HG03103 (cell line): ENCODE data around the gene PAPOLB.

Experiments
- ATAC-seq: cut with Tn5 transposase; IDR thresholded peaks from one replicate; pipeline ENCODE4 v1.9.1; 2021; ENCODE audit warnings: low read depth; ENCODE audit not compliant: unreplicated experiment

Gene PAPOLB

DNA sequence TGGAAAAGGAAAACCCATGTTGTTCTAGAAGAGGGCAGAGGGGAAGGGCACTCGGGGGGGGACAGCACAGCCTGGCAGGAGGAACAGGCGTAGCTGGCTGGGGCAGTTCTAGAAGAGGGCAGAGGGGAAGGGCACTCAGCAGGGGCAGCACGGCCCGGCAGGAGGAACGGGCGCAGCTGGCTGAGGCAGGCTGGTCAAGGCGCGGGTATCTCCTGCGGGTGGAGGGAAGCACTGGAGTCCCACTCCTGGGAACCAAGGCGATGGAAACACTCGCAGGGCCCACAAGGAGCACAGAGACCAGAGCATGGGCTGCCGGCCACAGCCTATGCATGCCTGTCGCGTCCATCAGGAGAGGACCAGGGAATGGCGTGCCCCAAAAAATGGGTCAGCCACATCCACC is 36.7 kb downstream of the PAPOLB start:
- ATAC-seq = no peak

DNA sequence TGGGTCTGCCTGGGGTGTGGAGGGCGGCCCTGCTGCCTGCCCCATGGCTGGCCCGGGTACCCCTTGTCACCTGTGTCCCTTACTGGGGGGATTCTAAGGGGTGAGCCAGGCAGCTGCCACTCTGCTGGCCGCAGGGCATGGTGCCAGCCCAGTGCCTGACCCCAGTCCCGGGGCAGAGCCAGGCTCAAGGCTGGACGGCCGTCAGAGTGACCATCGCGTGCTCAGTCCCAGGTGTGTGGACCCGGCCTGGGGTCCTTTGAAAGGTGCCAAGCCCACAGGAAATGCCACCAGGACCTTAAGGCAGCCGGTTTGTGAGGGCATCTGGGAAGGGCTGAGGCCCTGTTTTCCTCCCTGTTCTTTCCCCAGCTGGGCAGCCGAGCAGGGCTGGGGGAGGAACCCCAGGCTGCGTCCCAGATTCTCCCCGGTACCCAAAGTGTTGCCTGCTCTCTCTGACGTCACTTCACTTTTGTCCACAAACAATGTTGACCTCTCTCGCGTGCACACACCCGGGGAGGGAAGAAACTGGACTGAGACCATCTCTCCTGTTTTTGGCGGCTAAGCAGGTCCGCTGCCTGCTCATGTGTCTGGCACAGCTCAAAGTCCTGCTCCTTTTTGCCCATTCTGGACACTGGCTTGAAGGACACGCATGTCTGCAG is 37.6 kb downstream of the PAPOLB start:
- no peak for ATAC-seq

DNA sequence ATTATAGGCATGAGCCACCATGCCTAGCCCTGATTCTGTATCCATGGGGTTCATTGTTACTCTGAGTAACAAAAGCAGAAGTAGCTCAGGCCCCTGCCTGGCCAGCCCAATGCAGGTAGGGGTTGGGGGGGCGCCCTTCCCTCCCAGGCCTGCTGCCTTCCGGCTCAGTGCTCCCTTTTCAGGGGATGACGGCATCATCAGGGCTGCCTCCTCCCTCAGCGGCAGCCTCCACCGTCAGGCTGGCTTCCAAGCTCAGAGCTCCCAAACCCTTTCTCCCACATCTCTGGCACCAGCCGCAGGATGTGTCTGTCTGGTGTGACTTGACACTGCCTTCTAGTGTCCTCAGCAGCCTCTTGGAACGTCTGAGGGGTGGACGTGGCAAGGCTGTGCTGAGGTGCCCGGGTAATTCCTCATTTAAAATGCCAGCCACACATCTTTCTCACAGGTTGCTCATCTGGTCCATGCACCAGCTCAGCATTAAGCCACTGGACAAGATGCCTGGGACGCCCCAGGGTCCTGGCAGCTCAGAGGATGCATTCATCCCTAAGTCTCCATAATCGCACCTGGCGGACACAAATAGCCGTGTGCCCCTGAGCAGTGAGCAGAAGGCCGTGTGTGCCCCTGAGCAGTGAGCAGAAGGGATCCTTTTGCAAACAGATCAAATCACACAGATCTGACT is 38.2 kb downstream of the PAPOLB start:
- ATAC-seq = no peak

DNA sequence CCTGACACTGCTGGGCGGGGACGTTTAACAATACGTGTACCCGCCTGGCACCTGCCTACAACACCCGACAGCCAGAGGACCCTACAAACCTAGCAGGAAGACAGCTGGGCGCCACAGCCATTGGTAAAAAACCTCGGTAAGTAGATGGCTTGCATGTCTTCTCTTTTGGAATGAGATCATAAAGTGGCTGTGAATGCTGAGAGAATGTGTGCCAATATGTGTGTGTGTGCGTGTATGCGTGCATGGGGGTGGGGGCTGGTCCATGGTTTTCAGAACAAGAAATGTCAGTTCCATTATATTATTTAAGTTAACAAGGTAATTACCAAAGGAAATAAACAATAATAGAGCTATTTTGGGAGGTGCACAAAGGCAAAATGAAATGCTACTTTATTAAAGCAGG is 39.2 kb downstream of the PAPOLB start:
- ATAC-seq = no peak

DNA sequence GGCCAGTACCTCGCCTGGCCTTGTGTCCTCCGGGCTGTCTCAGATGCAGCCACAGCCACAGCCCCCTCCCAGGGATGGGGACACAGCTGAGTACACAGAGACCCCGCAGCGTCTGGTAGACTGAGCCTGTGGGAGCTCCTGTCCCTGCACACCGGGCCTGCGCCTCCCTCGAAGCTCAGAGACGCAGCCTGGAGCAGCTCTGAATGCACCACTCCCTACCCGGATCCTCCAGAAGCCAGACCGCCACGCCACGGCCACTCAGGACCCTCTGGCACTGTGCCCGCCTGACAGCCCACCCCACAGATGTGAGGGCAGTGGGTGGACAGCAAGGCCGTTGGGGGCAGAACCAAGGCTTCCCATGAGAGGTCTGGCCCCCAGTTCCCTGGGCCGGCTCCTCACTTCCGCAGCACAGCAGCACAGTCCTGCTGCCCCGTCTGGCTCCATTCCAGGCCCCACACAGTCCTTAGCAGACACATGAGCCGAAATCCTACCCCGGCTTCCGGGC is 40.8 kb downstream of the PAPOLB start:
- ATAC-seq = no peak

DNA sequence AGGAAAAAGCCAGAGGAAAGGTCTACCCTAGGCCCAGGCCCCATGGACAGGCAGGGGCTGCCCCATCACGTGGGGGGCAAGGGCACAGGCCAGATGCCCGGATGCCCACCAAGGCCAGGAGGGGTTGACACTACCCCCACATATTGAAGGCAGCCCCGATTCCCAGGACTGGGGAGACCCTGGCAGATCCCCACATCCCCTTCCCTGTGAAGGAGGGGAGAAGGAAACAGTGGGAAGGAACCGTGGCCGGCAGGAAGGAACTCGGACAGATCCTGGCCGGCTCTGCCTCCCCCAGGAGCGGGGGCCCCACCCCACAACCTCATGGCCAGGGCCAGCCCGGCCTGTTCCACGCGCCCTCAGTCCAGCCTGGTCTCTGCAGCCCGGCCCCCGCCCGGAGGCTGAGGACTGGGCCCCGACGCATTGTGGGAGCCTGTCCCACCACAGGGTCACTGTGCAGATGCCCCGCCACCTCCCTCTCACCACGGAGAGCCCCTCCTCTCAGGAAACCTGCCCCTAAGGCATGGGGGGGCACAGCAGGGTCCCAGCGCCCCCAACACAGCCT is 41.3 kb downstream of the PAPOLB start:
- no peak for ATAC-seq

DNA sequence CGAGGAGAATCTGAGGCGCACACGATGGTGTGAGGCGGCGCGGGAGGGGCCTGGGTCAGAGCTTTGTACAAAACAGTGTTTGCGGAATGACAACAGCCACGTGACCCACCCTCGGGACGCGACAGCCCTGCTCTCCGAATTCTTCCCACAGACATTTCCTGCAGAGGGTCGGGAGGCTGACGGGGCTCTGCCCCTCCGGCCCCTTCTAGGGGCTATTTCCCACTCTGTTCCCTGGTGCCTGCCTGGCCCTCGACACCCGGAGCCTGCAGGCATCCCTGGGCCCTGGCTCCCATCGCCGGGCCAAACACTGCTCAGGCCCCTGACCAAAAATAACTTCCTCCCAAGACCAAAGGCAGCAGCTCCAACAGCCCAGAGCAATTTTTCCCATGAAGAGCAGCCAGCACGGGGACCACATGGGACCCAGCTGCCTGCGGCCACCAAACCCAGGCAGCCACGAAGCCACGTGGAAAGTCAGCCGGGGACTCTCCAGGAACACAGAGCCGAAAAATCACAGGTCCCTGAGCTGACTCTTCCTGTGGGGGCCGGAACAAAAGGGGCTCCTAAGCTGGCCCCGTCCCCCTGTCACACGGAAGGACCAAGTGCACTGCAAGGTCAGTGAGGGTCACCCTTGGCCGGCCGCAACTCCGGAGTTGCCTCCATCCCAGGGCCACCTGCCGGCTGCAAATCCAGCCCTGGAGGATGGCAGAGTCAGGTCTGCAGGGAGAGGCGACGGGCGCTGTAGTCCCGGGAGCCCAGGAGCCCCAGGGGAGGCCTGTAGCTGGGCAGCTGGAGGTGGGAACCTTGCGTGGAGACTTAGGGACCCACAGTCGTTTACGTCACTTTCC is 42.0 kb downstream of the PAPOLB start:
- no peak for ATAC-seq

DNA sequence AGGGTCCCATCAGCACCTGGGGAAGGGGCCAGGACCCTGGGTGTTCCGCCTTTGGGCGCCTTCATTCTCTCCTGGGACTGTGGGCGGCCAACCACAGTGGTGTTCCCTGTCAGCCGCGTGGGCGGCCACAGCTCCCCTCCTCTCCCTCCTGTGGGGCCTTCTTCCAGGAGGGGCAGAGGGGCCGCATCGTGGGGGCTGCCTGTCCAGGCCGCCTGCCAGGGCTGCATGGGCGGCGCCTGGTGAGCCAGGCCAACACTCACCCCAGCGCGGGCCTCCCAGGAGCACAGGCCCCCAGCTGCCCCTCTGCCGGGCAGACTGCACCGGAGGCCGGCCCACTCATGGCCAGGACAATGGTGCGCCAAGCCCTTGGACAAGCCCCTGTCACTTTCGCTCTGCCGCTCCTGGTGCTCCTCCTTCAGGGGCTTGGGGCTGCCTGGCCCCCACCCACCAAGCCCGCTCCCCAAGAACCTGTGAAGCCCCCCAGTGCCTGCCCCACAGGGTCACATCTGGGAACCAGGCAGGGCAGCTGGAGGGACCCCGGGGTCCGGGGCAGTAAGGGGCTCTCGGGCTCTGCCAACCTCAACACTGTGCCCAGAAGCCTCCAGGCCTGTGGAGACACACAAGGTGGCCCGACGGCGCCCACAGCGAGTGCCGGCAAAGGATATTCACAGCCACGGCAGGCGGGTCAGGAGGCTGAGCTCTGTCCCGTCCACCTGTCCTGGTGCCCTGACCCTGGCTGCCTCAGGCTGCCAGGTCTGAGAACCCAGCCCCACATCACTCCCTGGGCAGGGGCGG is 43.6 kb downstream of the PAPOLB start:
- ATAC-seq = no peak

DNA sequence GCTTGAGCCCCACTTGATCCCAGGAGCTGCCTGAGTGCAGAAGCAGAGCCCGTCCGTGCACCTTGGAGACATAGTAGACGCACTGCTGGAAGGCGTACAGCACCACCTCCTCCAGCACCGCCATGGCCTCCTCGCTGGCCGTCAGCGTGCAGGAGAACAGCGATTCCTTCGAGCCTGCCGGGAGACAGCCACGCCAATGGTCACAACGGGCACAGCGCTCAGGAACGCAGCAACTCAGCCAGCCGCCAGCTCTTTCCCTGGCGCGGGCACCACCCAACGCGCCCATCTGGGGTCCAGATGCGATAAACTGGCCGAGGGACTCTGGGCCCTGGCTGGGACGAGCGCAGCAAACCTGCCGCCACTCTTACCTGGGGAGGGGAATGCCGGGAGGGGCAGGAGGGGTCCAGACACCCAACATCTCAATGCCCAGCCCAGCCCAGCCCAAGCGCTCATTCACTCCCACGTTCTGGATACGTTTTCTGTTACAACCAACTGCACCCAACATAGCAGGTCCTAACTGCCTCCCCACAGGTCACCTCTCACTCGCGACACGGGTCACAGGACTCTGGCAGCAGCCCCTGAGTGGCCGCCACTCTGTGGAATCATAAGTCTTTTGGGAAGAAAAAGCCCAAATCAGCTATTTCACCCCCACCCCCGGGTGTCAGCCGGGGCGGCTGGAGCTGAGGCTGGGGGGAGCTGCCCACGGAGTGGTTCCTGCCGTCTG is 44.5 kb downstream of the PAPOLB start:
- no peak for ATAC-seq

DNA sequence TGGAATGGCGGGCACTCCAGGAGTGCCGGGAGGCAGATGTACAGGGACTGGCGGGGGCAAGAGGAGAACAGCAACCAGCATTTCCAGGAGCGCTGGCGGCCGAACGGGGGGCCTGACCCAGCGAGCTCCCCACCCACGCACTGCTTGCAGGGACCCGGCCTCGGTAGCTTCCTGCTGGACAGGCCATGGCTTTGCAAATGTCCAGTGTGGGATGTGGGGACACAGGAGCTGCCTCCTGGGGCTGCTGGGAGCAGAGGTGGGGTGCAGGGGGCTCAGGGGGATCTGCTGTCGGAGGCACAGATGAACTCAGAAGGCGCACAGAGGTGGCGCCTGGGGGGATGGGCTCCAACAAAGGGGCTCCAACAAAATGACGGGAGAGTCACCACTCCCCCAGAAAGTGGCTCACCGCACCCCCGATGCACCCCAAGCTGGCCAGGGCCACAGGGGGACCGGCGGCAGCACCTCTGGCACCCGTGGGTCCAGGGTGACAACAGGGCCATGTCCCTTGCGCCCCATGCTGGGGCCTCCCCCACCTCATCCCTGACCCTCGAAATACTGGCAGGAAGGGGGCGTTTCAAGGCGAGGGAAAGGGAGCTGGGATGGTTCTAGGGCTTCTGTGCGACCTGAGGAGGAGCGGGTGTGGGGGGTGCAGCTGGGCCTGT is 45.3 kb downstream of the PAPOLB start:
- ATAC-seq = no peak

DNA sequence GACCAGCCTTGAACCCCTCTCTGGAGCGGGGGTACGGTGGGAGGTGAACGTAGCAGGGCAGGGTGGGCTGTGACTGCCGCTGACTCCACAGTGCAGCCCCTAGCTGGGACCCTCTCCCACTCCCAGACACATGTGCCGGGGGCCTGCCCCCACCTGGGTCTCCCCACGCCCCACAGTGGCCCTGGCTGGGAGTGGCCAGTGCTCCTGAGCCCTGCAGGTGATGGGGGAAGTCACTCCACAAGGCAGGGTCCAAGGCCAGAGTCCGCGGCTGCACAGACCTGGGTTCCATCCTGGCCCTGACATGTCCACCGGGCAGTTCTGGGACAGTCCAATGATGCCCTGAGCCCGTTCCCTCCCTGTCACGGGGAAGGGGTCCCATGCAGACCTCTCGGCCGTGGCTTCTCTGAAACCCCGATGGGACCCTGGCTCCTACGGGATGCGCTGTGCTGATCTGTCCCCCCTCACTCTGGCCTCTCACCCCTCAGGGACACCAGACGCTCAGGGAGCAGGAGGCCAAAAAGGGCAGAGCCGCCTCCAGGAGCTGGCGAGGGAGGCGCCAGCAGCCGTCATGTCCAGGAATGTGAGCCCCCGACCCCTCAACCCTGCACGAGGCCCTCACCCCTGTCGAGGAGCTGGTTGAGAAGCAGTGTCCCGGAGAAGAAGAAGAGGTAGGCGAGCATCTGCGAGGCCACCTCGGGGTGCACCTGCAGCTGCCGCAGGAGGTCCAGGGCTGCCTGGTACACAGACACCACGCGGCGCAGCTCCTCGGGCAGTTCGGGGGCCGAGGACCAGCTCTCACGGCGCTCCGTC is 46.0 kb downstream of the PAPOLB start:
- ATAC-seq = no peak

DNA sequence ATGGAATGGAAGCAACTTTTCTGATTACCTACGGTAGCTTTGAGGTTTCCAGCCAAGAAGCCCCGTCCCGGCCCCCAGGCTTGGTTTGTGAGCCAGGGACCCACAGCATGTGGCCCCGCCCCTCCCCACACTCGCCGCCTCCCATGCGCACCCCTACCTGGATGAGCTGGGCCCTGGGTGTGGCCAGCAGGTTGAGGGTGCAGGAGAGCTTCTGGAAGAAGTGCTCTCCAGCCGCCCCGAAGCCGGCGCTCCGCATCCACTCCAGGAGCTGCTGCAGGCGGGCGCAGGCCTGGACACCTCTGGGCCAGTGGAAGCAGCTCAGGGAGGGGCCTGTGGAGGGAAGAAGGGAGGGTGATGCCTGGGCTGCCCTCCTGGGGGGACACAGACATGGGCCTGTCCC is 46.7 kb downstream of the PAPOLB start:
- no peak for ATAC-seq

DNA sequence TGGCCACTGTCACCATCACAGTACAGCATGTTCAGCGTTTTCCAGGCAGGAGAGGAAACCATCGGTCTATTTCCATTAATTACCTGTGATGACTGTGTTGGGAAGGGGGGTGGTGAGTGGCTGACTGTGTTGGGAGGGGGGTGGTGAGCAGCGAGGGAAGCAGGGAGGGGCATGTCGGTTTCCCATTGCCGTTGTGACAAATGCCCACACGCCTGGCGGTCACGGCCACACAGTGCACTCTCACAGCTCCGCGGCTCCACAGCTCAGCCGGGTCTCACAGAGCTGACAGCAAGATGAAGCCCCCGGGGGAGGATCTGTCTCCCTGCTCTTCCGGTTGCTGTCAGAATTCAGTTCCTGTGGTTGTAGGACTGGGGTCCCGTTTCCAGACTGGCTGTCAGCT is 47.4 kb downstream of the PAPOLB start:
- ATAC-seq = no peak

DNA sequence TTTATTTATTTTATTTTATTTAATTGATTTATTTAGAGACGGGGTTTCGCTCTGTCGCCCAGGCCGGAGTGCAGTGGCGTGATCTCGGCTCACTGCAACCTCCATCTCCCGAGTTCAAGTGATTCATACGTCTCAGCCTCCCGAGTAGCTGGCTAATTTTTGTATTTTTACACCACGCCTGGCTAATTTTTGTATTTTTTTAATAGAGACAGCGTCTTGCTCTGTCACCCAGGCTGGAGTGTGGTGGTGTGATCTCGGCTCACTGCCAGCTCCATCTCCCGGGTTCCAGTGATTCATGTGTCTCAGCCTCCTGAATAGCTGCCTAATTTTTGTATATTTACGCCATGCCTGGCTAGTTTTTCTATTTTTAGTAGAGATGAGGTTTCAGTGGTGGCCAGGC is 52.2 kb downstream of the PAPOLB start:
- ATAC-seq = no peak

DNA sequence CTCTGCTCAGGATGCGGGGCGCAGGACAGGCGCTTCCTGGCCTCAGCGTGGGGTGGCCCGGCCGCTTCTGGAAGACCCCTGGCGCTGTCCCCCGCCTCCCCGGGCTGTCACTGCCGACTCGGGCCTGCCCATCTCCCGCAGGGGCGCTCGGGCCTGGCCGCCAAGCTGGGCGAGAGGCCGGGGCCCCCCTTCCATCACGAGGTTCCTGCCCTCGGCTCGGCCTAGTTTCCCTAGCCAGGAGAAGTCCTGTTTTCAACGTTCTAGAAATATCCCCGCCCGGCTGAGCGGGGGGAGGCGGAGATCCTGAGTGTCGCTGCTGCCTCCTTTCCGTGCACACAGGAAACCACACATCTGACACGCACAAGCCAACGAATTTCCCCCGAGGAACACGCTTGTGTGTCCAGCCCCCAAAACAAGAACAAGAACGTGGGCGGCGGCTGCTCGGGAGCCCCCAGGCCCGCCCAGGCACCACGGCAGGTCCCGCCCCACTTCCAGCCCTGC is 52.7 kb downstream of the PAPOLB start:
- no peak for ATAC-seq

DNA sequence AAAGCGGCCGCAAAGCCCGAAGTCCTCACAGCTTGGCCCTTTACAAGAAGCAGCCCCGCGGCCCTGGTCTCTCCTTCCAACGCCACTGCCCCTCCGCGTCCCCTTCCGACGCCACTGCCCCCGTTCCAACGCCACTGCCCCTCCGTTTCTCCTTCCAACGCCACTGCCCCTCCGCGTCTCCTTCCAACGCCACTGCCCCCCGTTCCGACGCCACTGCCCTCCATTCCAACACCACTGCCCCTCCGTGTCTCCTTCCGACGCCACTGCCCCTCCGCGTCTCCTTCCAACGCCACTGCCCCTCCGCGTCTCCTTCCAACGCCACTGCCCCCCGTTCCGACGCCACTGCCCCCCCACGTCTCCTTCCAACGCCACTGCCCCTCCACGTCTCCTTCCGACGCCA is 53.3 kb downstream of the PAPOLB start:
- ATAC-seq = no peak

DNA sequence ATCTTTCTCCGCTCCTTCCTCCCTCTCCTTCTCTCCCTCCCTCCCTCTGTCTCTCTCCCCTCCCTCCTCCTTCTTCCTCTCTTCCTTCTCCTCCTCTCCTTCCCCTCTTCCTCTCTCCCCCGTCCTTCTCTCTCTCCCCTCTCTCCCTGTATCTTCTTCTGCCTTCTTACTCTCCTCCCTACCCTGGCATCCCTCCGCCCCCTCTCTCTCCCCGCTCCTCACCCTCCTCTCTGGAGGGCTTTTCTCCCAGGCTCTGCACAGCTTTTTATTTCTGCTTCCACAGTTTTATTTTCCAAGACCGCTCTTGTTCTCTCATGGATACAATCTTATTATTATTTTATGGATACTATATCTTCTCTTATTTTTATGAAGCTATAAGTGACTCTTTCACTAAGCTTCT is 53.8 kb downstream of the PAPOLB start:
- no peak for ATAC-seq
